HL-60/S4 (cell line): ENCODE data around the gene ACOT12.

ENCODE experiments used
- in situ Hi-C: fragments of 300-500 bp; cut with MboI; formaldehyde crosslinking; loops from 2 replicates; pipeline ENCODE4 v1.14.3; 2022; ENCODE audit warnings: low sequenced_read_pairs

Gene ACOT12

GRCh38 chr5:81401266-81401665, 7.3 kb upstream of the ACOT12 start:
- in situ Hi-C loops = no loop called here

DNA sequence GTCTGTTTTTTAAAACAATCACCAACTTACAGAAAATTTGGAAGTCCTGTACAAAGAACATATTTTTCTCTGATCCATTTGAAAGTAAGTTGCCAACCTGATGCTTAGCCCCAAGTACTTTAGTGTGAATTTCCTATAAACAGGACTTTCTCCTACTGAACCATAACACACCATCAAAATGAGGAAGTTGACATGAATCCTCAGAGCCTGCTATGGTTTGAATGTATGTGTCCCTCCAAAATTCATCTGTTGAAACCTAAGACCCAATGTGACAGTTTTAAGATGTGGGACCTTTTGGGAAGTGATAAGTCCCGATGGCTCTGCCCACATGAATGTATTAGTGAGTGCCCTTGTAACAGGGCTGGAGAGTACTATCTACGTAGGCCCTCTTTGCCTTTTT, 6.4 kb upstream of the ACOT12 start:
- in situ Hi-C loops = no loop called here

DNA sequence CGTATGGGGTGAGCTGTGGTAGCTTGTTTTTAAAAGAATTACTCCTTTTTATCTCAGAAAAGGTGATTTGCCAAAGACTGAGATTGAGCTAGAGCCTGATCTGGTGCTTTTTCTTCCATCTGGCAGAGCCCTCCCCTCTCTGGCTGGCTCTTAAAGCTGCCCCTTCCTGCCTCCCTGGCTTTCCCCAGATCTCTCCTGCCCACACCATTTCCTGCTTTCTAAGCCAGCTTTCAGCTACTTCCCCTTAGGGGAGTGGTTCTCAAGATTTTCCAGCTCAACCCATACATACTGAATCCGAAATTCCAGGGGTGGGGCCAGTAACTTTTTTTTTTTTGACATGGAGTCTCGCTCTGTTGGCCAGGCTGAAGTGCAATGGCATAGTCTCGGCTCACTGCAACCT, 4.8 kb upstream of the ACOT12 start:
- in situ Hi-C loops = no loop called here

DNA sequence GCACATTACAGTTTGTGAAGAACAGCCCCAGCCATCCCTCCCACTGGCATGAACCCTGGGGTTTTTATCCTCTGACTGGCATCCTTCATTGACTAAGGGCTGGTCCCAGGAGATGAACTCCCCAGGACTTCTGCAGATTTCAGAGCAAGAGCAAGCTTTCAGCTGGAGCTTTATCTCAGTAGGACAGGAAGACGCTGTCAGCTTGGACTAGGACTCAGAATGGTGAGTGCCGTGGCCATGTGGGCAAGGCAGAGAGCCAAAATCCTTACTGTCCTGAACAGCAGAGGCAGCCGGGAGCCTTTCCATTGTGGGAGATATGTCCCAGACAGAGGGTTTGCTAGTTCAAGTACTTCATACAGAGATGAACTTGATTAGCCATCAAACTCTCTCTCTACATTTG, 3.2 kb upstream of the ACOT12 start:
- in situ Hi-C loops = no loop called here

DNA sequence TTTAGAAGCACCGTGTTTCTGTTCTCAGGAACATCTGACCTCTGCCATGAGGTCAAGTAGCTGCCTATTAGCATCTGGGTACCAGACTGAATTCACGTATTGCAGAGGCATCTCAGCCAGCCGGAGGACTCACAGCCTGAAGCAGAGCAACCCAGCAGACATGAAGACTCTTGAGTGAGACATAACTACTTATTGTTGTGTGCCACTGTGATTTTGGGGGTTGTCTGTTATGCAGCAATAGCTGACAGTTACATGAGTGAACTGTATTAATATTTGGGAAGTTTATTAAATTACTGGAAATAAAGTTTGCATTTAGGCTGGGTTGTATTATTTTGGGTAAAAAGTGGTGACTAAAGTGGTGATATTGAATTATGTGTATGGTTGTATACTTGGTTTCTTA, 1.3 kb upstream of the ACOT12 start:
- in situ Hi-C loops = no loop called here

- in situ Hi-C loops = no loop called here
Observed at GRCh38 chr5:81393430-81393782, 528 bp downstream of the ACOT12 start.

DNA sequence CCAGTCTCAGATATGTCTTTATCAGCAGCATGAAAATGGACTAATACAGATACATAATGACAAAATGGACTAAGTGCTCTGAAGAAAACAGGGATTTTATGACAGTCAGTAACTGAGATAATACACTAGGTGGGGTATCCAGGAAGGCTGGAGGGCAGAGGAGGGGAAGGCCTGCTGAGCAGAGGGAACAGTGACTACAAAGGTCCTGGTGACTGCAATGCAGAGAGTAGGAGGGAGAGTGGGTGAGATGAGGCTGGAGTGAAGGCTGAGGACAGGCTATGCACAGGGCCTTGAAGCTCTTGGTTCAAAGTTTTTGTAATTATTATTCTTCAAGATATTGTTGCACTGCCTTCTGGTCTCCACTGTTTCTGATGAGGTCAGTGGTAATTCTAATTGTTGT, 4.9 kb downstream of the ACOT12 start:
- in situ Hi-C loops = no loop called here

DNA sequence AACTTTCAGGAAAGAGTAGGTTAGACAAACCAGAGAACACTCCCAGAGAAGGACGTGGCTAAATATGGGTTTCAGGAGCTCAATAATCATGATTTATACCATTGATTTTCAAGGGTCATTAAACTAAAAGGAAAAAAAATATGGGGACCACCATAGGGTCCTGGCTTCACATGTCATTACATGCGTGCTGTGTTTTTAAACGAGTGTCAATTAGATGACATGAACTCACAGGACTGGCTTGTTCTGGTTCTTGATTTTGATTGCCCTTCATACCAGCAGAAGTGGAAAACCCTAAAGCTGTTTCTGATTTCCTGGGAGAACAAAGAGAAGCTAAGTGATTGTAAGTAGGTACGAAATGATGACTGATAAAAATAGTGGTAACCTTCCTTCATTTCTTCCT, 5.8 kb downstream of the ACOT12 start:
- in situ Hi-C loops = no loop called here

GRCh38 chr5:81383867-81384266, 10.1 kb downstream of the ACOT12 start:
- in situ Hi-C loops = no loop called here

DNA sequence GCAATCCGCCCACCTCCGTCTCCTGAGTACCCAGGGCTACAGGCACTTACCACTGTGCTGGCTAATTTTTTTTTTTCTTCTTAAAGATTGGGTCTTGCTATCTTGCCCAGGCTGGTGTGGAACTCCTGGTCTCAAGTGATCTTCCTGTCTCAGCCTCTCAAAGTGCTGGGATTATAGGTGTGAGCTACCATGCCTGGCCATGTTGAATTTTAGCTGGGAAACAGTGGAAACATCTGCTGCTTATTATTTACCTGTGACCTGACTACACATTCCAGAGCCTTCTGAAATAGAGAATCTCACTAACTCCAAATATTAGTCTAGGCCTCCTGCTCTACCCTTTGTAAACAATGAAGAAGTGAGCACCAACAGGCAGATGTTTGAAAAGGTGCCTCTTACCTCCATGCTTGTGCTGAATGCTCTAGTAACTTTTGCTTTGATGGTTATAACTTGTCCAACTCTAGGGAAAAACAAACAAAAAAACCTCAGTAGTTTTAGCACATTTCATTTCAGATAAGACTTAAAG, 22.5 kb downstream of the ACOT12 start:
- in situ Hi-C loops = no loop called here

GRCh38 chr5:81370912-81371311, 23.0 kb downstream of the ACOT12 start:
- in situ Hi-C loops = no loop called here

- in situ Hi-C loops = no loop called here
Observed at GRCh38 chr5:81365541-81365940, 28.4 kb downstream of the ACOT12 start.

DNA sequence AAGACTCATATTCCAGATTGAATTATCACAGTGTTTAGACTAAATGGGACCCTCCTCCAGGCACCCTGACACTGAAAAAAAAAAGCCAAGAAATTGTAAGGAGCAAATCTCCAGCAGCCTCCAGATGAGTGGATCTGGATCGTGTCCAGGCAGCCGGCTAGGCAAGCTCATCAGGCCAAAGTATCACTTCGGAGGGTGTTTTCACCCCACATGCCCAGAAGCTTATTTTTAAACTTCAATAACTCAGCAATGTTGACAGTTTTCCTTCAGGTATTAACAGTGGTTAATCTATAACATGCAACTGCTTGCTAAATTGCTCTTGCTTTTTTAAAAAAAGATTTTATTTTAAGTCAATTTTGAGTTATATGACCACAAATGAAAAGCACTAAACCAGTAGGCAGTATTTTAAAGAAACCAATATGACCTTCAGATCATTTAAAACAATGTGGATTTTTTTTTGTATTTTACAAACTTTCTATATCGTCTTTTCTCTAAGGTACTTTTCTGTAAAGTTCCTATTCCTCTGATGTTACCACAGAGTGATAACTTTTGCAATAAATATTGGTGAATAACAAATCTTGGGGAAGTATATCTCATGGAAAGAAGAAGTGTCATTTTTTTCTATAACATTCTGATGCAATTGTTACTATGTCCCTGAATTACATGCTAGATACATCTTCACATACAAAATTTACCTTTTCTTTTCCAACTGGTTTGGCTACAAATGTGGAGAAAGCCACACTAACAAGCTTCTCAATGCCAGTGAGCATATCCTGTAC, 30.7 kb downstream of the ACOT12 start:
- in situ Hi-C loops = no loop called here

DNA sequence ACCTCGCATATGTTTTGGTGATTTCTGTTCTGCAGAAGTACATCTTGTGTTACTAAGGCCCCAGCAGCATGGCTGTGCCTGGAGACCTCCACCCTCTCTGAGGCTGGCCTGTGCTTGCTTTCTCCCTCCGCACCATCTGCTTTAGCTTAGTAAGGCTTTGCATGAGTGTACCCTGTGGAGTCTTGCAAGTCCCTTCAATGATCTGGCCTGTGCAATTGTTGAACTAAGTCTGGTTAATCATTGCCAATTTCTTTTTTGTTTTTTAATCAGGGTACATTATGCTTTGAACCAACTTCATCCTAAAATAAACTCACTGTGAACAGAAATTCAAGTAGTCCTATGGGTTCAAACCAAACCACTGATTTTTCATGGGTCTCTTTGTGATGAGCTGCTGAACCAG, 32.3 kb downstream of the ACOT12 start:
- in situ Hi-C loops = no loop called here

DNA sequence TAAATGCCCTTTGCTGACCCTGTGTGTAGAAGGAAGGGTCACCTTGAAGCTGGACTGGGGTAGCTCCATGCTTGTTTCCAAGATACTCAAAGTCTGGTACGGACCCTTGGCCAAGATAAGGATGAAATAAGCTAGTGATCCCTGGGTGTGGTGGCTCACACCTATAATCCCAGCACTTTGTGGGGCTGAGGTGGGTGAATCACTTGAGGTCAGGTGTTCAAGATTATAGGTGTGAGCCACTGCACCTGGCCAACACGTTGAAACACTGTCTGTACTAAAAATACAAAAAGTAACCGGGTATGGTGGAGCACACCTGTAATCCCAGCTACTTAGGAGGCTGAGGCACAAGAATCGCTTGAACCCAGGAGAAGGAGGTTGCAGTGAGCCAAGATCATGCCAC, 33.3 kb downstream of the ACOT12 start:
- in situ Hi-C loops = no loop called here

DNA sequence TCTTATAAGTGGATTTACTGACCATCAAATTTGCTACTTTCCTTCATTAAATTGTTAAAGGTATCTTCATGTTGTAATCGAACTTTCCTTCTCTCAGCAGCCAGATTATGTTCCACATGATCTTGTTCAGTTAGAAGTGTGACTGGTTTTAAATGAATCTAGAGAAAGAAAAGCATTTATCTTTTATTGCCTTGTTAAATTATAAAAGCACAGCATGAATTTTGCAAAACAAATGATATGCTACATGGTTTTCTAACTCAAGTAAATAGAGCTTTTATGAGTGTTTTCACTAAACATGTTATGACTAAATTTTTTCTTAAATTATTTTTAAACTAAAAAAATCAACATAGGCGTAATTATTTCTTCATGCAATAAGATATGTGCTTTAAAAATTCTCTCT, 34.1 kb downstream of the ACOT12 start:
- in situ Hi-C loops = no loop called here

- in situ Hi-C loops = no loop called here
Observed at GRCh38 chr5:81359108-81359507, 34.8 kb downstream of the ACOT12 start.

- in situ Hi-C loops = no loop called here
Observed at GRCh38 chr5:81355291-81356251, 38.4 kb downstream of the ACOT12 start.

GRCh38 chr5:81354093-81354492, 39.8 kb downstream of the ACOT12 start:
- in situ Hi-C loops = no loop called here

DNA sequence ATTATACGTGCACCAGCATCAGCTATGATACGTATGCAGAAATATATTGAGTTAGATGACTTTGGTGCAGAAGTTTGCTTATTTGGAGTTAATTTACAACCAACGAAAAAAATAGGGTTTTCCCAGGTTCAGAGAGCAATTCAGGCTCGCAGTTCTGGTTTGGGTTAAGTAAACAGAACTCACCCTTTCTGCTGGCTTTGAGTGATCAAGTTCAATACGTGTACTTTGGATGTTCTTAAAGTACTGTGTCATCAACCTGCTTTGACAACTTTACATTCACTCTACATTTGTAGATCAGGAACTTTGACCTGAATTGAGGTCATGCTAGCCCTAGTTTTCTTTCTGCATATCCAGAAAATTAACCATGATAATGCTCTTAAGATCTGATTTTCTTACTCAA, 40.7 kb downstream of the ACOT12 start:
- in situ Hi-C loops = no loop called here

DNA sequence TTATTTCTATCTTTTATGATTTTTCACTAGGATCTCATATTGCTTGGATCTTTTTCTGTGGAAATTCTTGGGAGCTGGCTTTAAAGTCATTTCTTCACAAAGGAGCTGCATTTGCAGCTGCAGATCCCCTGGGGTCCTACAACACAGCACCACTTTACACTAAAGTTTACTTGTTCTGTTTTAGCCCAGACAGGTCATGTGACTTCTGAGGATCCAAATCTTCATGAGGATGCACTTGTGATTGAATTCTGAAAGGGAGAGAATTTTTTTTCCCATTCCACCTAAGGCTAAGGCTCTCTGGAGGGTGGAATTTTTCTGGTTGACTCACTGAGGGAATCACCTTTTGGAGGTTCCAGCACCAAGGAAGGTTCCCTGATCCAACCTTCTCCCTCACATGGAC, 43.4 kb downstream of the ACOT12 start:
- in situ Hi-C loops = no loop called here

- in situ Hi-C loops = no loop called here
Observed at GRCh38 chr5:81349161-81349560, 44.8 kb downstream of the ACOT12 start.
